Esophagus squamous epithelium (tissue), 5 donors: ENCODE results near the gene MRGPRD. TPM values are rescaled to one million over a fixed set of nuclear protein-coding genes. Genes with fewer than 3 reads are reported as not detected.

Experiments
- DNase-seq: peaks from one replicate; lab custom pipeline; 2025; lab: John Stamatoyannopoulos, UW
- H3K27ac ChIP-seq, 4 donors: fragments of 200-600 bp; sonication (generic); one replicate each; pipeline ENCODE4 v1.5.1; 2016 to 2019; ENCODE audit warnings: mild to moderate bottlenecking in 1 of 4
- H3K27me3 ChIP-seq, 4 donors: fragments of 200-600 bp; sonication (generic); 1 replicate in 3 of 4; 2 replicates in 1 of 4; pipeline versions ENCODE4 v1.5.1 to v1.6.0; 2017 to 2021; ENCODE audit warnings: antibody characterized with exemption in 1 of 4
- H3K36me3 ChIP-seq, 3 donors: fragments of 200-600 bp; sonication (generic); one replicate each; pipeline ENCODE4 v1.5.1; 2016 to 2019
- H3K4me1 ChIP-seq, 3 donors: fragments of 200-600 bp; sonication (generic); one replicate each; pipeline ENCODE4 v1.5.1; 2017 to 2019
- H3K4me3 ChIP-seq, 4 donors: fragments of 200-600 bp; sonication (generic); 1 replicate in 3 of 4; 2 replicates in 1 of 4; pipeline ENCODE4 v1.5.1; 2016 to 2019; ENCODE audit warnings: mild to moderate bottlenecking in 2 of 4, moderate library complexity in 1 of 4
- H3K9me3 ChIP-seq, 3 donors: fragments of 200-600 bp; sonication (generic); one replicate each; pipeline ENCODE4 v1.5.1; 2016 to 2019
- POLR2A ChIP-seq, 4 donors: fragments of 450-650 bp; IDR thresholded peaks; one replicate each; pipeline ENCODE4 v1.6.1; 2017; ENCODE audit warnings: antibody characterized with exemption in 4 of 4, mild to moderate bottlenecking in 4 of 4, moderate library complexity in 3 of 4
- WGBS, 2 donors: methylation state at CpG; one replicate each; pipeline ENCODE4 v1.1.5; 2018; 5-methylcytosine and 5-hydroxymethylcytosine counted together
- intact Hi-C: fragments of 100-400 bp; cut with DNase I; formaldehyde crosslinking; loops from one replicate; pipeline ENCODE4 v1.15.0; 2022
- total RNA-seq, 4 donors: library from RNA; depleted of rRNA; stranded (reverse); fragments of >200 nt; gene quantifications; one replicate each; pipeline ENCODE4 v1.1.0, GENCODE V29; 2016
- TF ChIP-seq, protein P1 (sequence below), 6 experiments: fragments of 450-650 bp in 4 of 6; fragments of 200-600 bp in 2 of 6; sonication (generic) in 2 of 6; IDR thresholded peaks; one replicate each; pipeline ENCODE4 v1.5.1; 2016 to 2019; ENCODE audit warnings: antibody characterized with exemption in 6 of 6, mild to moderate bottlenecking in 4 of 6, moderate library complexity in 4 of 6
- donor health status: DM: yes; HTN: yes; CAD: no.

The MRGPRD gene
- total RNA-seq, 4 donors from 2014 or later: not detected

DNA sequence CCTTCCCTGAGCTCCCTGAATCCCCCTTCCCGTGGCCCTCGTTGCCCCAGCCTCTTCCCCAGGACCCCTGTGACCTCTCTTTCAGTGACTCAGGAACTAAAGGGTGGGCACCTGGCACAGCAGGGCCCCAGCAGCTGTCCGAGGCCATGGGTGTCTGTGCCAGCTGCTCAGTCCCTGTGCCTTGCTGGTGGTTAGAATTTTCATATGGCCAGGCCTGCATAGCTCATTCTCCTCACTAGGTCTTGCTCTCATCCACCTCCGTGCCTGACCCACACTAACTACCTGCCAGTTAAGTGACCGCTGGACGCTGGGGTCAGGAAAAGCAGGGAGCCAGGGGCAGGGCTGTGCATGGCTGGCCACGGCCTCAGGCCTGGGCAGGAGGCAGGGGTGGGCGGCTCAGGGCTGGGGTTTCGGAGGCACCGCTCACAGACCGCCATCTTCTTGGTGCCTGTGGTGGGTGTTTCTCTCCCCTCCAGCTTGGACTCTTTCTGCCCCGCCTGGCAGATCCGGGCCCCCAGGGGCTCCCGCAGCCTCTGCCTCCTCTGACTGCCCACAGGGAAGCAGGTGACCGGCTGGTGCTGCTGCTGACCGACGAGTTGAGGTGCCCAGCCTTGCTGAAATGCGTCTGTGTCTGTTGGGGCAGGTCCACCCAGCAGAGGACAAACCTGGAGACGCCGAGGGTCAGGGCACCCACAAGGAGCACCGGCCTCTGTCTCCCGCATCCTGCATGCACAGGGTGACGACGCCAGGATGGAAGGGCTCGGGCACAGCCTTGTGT, 20.3 kb downstream of the MRGPRD start:
- H3K36me3 ChIP-seq: no peaks in the 10 kb centered on the region
- peaks cover 0 to 4% (median 0%) of the 10 kb centered on the region in 4 donors for H3K27me3 ChIP-seq
- TF ChIP-seq, protein P1, sequence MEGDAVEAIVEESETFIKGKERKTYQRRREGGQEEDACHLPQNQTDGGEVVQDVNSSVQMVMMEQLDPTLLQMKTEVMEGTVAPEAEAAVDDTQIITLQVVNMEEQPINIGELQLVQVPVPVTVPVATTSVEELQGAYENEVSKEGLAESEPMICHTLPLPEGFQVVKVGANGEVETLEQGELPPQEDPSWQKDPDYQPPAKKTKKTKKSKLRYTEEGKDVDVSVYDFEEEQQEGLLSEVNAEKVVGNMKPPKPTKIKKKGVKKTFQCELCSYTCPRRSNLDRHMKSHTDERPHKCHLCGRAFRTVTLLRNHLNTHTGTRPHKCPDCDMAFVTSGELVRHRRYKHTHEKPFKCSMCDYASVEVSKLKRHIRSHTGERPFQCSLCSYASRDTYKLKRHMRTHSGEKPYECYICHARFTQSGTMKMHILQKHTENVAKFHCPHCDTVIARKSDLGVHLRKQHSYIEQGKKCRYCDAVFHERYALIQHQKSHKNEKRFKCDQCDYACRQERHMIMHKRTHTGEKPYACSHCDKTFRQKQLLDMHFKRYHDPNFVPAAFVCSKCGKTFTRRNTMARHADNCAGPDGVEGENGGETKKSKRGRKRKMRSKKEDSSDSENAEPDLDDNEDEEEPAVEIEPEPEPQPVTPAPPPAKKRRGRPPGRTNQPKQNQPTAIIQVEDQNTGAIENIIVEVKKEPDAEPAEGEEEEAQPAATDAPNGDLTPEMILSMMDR (IDR thresholded peaks at IDR 0.05): no peak
- TF ChIP-seq POLR2A (IDR thresholded peaks at IDR 0.05): no peak
- no peaks in the 10 kb centered on the region for H3K9me3 ChIP-seq
- DNase-seq: no peak
- no peak overlapping the region for H3K4me3 ChIP-seq
- intact Hi-C loops: no loop called here
- WGBS, 2 donors: 50 to 64% methylated on average over 3 to 8 of the region's 25 CpGs
- H3K27ac ChIP-seq: no peak overlapping the region
- peaks cover 2 to 12% (median 3%) of the 10 kb centered on the region in 3 donors for H3K4me1 ChIP-seq

DNA sequence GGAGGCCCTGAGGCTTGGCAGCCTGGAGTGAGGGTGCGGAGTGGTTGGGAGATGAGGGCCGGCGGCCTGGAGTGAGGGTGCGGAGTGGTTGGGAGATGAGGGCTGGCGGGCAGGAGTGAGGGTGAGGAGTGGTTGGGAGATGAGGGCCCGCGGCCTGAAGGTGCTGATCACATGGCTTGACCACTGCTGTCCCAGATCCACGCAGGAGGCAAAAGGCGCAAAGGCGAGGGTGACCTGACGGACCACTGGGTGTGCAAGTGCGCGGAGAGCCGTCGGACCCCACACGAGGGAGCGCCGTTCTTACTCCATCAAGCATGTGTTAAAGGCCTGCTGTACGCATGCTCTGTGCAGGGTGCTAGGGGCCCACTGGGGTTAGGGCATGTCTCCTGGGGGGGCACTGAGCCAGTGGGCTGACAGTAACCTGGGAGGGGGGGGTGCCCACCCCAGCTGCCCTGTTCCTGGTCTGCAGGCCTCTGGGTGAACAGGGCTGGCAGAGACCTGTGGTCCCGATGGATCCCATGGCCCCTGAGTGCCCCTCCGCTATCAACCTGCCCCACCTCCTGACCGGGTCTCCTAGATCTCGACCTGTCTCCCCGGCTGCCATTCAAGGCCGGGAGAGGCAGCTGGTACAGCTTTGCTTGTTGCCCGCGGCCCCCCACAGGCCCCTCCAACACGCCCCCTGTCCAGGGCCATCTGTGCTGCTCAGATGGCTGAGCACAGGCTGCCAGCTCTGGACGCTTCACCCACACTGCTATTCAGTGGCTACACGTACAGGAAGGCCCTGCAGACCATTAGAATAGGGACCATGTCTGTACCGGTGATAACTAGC, 21.1 kb downstream of the MRGPRD start:
- Histone ChIP-seq H3K27me3 (peaks cover 0 to 4% (median 0%) of the 10 kb centered on the region in 4 donors), H3K9me3 (no peaks in the 10 kb centered on the region), H3K4me1 (peaks cover 9 to 20% (median 10%) of the 10 kb centered on the region in 3 donors), H3K27ac (no peak overlapping the region), H3K4me3 (no peak overlapping the region), H3K36me3 (no peaks in the 10 kb centered on the region)
- 87 to 90% methylated on average over 22 to 27 of the region's 31 CpGs for WGBS, 2 donors
- intact Hi-C loops: no loop called here
- DNase-seq: no peak
- no peak for TF ChIP-seq POLR2A (IDR thresholded peaks at IDR 0.05)
- TF ChIP-seq, protein P1 (IDR thresholded peaks at IDR 0.05): no peak

DNA sequence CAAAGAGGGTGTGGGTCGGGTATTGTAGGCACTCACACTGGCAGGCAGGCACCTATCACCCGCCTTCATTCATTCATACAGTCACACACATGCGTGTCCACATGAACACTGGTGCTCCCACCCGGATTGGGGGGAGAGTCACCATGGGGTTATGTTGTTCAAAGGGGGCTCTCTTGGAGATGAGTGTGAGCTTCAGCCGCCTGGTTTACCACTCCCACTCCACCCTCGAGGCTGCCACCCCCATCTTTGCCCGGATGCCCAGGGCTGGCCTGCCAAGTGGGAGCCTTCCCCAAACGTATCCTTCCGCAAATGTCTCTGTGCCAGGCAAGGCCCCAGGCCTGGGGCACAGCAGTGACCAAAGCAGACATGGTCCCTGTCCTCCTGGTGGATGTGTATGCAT, 22.6 kb downstream of the MRGPRD start:
- intact Hi-C loops: no loop called here
- WGBS, 2 donors: 71 to 94% methylated on average over 3 to 7 of the region's 9 CpGs
- H3K4me1 ChIP-seq: peaks cover 9 to 20% (median 10%) of the 10 kb centered on the region in 3 donors
- H3K27me3 ChIP-seq: peaks cover 0 to 4% (median 0%) of the 10 kb centered on the region in 4 donors
- no peaks in the 10 kb centered on the region for H3K9me3 ChIP-seq
- no peak overlapping the region for H3K27ac ChIP-seq
- DNase-seq: no peak
- H3K4me3 ChIP-seq: no peak overlapping the region
- H3K36me3 ChIP-seq: no peaks in the 10 kb centered on the region
- no peak for TF ChIP-seq POLR2A (IDR thresholded peaks at IDR 0.05)
- TF ChIP-seq, protein P1 (IDR thresholded peaks at IDR 0.05): no peak

DNA sequence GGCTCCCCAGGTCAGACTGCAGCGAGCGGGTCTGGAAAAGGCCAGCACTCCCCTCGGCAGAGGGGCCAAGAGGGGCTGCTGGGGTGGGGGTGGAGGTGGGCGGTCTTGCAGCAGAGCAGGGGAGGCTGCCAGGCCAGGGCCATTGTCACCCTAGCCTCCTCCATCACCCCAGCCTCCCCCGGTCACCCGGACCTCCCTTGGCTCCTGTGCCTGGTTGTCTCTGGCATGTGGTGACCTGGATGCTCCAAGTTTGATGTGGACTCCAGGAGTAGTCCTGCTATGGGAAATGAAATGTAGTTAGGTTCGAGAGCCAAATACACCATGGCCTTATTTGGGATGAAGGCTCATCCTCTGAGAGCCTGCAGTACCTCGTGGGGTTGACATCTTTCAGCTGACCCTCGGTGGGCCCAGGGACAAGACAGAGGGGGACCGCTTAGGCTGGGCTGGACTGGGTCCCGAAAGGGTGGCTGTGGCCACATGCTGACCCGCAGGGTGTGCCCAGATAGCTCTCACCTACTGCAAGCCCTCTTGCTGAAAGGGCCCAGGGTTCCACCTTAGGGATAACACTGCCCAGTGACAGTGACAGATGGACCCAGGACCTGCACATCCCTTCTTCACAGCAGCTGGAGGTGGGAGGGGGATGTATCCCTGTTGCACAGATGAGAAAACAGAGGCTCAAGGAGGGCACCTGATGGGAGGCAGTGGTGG, 24.1 kb downstream of the MRGPRD start:
- 51 to 76% methylated on average over 3 to 5 of the region's 12 CpGs for WGBS, 2 donors
- no peak for TF ChIP-seq POLR2A (IDR thresholded peaks at IDR 0.05)
- TF ChIP-seq, protein P1 (IDR thresholded peaks at IDR 0.05): no peak
- Histone ChIP-seq H3K36me3 (no peaks in the 10 kb centered on the region), H3K9me3 (no peaks in the 10 kb centered on the region), H3K4me3 (no peak overlapping the region), H3K4me1 (peaks cover 9 to 20% (median 10%) of the 10 kb centered on the region in 3 donors), H3K27me3 (peaks cover 0 to 4% (median 0%) of the 10 kb centered on the region in 4 donors), H3K27ac (no peak overlapping the region)
- no peak for DNase-seq
- intact Hi-C loops: no loop called here
